ENCODE results near the gene BTBD8. TPM values are rescaled to one million over a fixed set of nuclear protein-coding genes. Genes with fewer than 3 reads are reported as not detected.

The BTBD8 gene
- total RNA-seq, 1 donor from 2014 or later = 14.3 TPM

- no peak overlapping the region for H3K9ac ChIP-seq
- H3K36me3 ChIP-seq = no peaks in the 10 kb centered on the region
- no peak for DNase-seq (ENCODE audit: low spot score)
- no peak for TF ChIP-seq CTCF (IDR thresholded peaks at IDR 0.05)
- TF ChIP-seq EZH2phosphoT487 (IDR thresholded peaks at IDR 0.05) = no peak
- TF ChIP-seq EZH2 (IDR thresholded peaks at IDR 0.05) = no peak
- H3K27me3 ChIP-seq = no peaks in the 10 kb centered on the region
- H4K20me1 ChIP-seq (ENCODE audit: low read depth) = no peaks in the 10 kb centered on the region
- Mint-ChIP-seq H3K27me3 (ENCODE audit: insufficient read depth, low read depth) (no peaks in the 10 kb centered on the region), H3K4me1 (no peaks in the 10 kb centered on the region), H3K9me3 (no peaks in the 10 kb centered on the region), H3K36me3 (peaks cover 8% of the 10 kb centered on the region), H3K27ac (no peak overlapping the region), H3K4me3 (no peak overlapping the region)
- H3K4me1 ChIP-seq = no peaks in the 10 kb centered on the region
- H3K79me2 ChIP-seq (ENCODE audit: low read depth) = no peaks in the 10 kb centered on the region
- no peak overlapping the region for H3K4me3 ChIP-seq
- no peaks in the 10 kb centered on the region for H3F3A ChIP-seq (ENCODE audit: low read depth)
- no peak overlapping the region for H3K27ac ChIP-seq
- no peaks in the 10 kb centered on the region for H3K9me3 ChIP-seq (ENCODE audit: low read depth)
- no peak overlapping the region for H2AFZ ChIP-seq (replicated peaks)
- no peak overlapping the region for H3K4me2 ChIP-seq
Measured at GRCh38 chr1:92134331-92134730, 54.2 kb downstream of the BTBD8 start.

- H4K20me1 ChIP-seq (ENCODE audit: low read depth) = no peaks in the 10 kb centered on the region
- H2AFZ ChIP-seq (replicated peaks) = no peak overlapping the region
- Mint-ChIP-seq H3K27ac (no peak overlapping the region), H3K9me3 (no peaks in the 10 kb centered on the region), H3K27me3 (ENCODE audit: insufficient read depth, low read depth) (no peaks in the 10 kb centered on the region), H3K4me3 (no peak overlapping the region), H3K4me1 (no peaks in the 10 kb centered on the region), H3K36me3 (no peaks in the 10 kb centered on the region)
- no peaks in the 10 kb centered on the region for H3K79me2 ChIP-seq (ENCODE audit: low read depth)
- no peak for TF ChIP-seq CTCF (IDR thresholded peaks at IDR 0.05)
- TF ChIP-seq EZH2 (IDR thresholded peaks at IDR 0.05) = no peak
- TF ChIP-seq EZH2phosphoT487 (IDR thresholded peaks at IDR 0.05) = no peak
- no peaks in the 10 kb centered on the region for H3K4me1 ChIP-seq
- H3F3A ChIP-seq (ENCODE audit: low read depth) = no peaks in the 10 kb centered on the region
- H3K4me3 ChIP-seq = no peak overlapping the region
- no peaks in the 10 kb centered on the region for H3K36me3 ChIP-seq
- no peak for DNase-seq (ENCODE audit: low spot score)
- no peaks in the 10 kb centered on the region for H3K9me3 ChIP-seq (ENCODE audit: low read depth)
- no peak overlapping the region for H3K4me2 ChIP-seq
- H3K27me3 ChIP-seq = no peaks in the 10 kb centered on the region
- H3K9ac ChIP-seq = no peak overlapping the region
- no peak overlapping the region for H3K27ac ChIP-seq
Measured at GRCh38 chr1:92136341-92136740, 56.2 kb downstream of the BTBD8 start.

GRCh38 chr1:92154934-92155333 lies 74.8 kb downstream of the BTBD8 start:
- no peaks in the 10 kb centered on the region for H3K27me3 Mint-ChIP-seq (ENCODE audit: insufficient read depth, low read depth)
- DNase-seq (ENCODE audit: low spot score) = no peak
- Histone ChIP-seq H3K4me3 (no peak overlapping the region), H3F3A (ENCODE audit: low read depth) (no peaks in the 10 kb centered on the region), H3K9me3 (ENCODE audit: low read depth) (peaks cover 11% of the 10 kb centered on the region), H3K9ac (no peak overlapping the region), H3K36me3 (no peaks in the 10 kb centered on the region), H2AFZ (replicated peaks) (no peak overlapping the region), H3K27ac (no peak overlapping the region), H3K27me3 (no peaks in the 10 kb centered on the region), H3K4me2 (no peak overlapping the region), H3K4me1 (no peaks in the 10 kb centered on the region), H4K20me1 (ENCODE audit: low read depth) (no peaks in the 10 kb centered on the region), H3K79me2 (ENCODE audit: low read depth) (no peaks in the 10 kb centered on the region)
- no peak overlapping the region for H3K27ac Mint-ChIP-seq
- H3K36me3 Mint-ChIP-seq = peaks cover 10% of the 10 kb centered on the region
- TF ChIP-seq CTCF (IDR thresholded peaks at IDR 0.05) = no peak
- no peak for TF ChIP-seq EZH2phosphoT487 (IDR thresholded peaks at IDR 0.05)
- TF ChIP-seq EZH2 (IDR thresholded peaks at IDR 0.05) = no peak
- H3K4me3 Mint-ChIP-seq = no peak overlapping the region
- no peaks in the 10 kb centered on the region for H3K4me1 Mint-ChIP-seq
- peaks cover 19% of the 10 kb centered on the region for H3K9me3 Mint-ChIP-seq

Data from neural progenitor cell (in vitro differentiated cells).